ENCODE measurements around the gene ZNF785.

The ZNF785 gene

DNA sequence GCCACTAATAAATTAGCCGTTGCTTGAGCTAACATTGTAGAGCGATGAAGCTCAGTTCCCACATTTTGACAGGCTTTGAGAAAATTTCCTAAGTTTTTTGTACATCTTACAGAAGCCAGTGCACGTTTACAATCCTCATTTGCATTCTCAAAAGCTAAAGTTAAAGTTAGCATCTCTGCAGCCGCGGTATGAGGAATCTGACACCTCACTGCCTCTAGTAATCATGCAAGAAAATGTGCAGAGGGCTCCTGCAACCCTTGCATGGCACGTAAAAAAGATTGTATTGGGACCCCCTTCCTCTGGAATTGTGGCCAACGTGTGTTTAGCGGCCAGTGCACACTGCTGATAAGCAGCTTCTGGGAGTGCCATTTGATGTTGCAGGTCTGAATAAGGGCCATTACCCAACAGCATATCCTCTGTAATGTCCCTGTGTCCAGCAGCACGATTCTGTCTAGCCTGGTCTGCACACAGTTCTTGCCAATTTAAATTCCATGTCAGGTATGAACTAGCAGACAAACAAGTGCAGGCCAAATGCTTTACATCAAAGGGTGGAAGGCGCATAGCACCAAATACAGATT lies 37.0 kb upstream of the ZNF785 start:
- TF ChIP-seq, protein P1, sequence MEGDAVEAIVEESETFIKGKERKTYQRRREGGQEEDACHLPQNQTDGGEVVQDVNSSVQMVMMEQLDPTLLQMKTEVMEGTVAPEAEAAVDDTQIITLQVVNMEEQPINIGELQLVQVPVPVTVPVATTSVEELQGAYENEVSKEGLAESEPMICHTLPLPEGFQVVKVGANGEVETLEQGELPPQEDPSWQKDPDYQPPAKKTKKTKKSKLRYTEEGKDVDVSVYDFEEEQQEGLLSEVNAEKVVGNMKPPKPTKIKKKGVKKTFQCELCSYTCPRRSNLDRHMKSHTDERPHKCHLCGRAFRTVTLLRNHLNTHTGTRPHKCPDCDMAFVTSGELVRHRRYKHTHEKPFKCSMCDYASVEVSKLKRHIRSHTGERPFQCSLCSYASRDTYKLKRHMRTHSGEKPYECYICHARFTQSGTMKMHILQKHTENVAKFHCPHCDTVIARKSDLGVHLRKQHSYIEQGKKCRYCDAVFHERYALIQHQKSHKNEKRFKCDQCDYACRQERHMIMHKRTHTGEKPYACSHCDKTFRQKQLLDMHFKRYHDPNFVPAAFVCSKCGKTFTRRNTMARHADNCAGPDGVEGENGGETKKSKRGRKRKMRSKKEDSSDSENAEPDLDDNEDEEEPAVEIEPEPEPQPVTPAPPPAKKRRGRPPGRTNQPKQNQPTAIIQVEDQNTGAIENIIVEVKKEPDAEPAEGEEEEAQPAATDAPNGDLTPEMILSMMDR (conservative IDR thresholded peaks at IDR 0.05; ENCODE audit: low read depth, low read length), result no peak
- no peak overlapping the region for H3K4me3 ChIP-seq (ENCODE audit: low read length)
- DNase-seq (ENCODE audit: low read depth), result no peak

DNA sequence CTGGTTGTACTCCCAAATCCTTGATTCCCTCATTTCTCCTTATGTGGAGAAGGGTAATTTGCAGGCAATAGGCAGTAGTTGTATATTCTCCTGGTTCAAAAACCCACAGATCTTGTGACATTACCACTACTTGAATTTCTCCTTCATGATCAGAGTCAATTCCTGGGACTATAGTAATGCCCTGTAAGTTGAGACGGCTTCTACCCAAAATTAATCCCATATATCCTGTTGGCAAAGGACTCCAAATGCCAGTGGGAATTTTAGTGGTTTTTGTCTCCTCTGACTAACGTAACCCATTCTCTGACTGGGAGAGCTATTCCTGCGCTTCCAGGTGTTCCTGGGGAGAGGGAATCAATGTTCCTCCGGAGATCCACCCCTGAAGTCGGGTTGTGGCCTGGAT lies 36.3 kb upstream of the ZNF785 start:
- DNase-seq (ENCODE audit: low read depth), result no peak
- H3K4me3 ChIP-seq (ENCODE audit: low read length), result no peak overlapping the region
- TF ChIP-seq, protein P1 (conservative IDR thresholded peaks at IDR 0.05; ENCODE audit: low read depth, low read length), result no peak

DNA sequence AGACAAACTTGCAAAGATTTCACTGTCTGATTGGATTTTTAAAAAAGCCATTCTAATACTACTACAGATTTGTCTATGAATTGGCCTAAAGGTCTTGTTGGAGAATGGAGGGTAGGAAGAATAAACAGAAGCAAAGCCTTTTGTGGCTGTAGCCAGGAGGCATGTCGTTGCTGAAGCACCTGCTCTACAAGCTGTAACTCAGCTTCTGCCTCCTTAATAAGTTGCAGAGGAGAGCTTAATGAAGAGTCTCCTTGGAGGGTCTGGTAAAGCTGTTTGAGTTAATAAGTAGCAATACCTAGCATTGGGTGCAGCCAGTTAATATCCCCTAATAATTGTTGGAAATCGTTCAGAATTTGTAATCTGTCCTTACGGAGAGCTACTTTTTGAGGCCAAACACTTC lies 34.7 kb upstream of the ZNF785 start:
- no peak overlapping the region for H3K4me3 ChIP-seq (ENCODE audit: low read length)
- DNase-seq (ENCODE audit: low read depth), result no peak
- TF ChIP-seq, protein P1 (conservative IDR thresholded peaks at IDR 0.05; ENCODE audit: low read depth, low read length), result no peak

DNA sequence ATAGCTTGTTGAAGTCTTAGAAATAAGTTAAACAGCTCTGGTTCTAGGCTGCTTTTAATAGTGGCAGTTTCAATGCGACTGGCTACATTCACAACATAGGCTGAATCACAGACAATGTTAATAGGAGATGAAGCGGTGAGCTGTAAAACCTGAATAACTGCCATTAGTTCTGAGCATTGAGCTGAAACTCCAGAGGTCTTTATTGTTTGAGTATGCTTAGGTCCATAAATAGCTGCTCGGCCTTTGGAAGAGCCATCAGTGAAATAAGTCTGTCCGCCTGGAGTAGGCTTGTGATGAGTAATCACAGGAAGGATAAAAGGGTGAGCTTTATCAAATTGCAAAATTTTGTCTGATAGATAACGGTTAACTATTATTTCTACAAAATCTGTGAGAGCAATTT lies 34.1 kb upstream of the ZNF785 start:
- TF ChIP-seq, protein P1 (conservative IDR thresholded peaks at IDR 0.05; ENCODE audit: low read depth, low read length), result no peak
- DNase-seq (ENCODE audit: low read depth), result no peak
- no peak overlapping the region for H3K4me3 ChIP-seq (ENCODE audit: low read length)

DNA sequence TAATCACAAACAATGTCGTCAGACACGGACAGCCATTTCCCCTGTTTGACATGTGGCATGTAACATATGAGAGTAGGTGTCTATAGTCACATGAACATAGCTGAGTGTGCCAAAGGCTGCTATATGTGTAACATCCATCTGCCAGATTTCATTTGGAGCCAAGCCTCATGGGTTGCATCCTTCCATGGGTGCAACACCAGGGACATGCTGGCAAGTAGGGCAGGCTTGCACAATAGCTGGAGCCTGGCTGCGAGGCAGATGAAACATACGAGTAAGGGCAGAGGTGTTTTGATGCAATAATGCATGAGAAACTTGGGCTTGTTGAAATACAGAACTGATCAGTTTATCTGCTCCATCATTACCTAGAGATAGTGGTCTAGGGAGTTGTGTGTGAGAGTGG lies 33.7 kb upstream of the ZNF785 start:
- TF ChIP-seq, protein P1 (conservative IDR thresholded peaks at IDR 0.05; ENCODE audit: low read depth, low read length), result no peak
- no peak for DNase-seq (ENCODE audit: low read depth)
- H3K4me3 ChIP-seq (ENCODE audit: low read length), result no peak overlapping the region

DNA sequence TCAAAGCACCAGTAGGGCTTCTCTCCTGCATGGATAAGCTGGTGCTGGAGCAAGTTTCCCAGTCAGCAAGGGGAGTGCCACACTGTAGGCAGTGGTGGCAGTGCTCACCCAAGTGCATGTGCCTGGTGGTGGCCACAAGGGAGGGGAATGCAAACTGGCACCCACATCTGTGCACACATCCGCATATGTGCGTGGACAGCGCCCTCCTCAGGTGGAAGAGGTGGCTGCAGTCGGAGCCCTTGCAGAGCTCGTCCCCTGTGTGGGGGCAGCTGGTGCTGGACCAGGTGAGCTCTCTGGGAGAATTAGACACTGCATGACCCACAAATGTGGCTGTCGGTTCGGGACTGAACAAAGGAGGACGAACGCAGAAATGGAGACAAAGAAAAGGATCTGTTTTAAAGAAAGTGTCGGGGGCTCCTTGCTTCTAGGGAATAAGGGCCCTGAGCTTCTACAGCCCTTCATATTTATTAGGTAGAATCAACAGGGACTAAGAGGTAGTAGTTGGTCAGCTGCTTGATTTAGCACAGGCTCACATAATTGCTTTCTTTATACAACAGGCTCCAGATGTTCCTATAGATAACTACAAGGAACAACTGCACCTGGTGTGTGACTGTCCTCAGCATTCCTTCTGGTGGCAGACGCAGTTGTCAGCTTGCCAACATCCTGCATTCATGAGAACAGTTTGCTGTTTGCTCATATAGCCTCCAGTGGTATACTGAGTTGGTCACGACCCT lies 30.0 kb upstream of the ZNF785 start:
- TF ChIP-seq, protein P1 (conservative IDR thresholded peaks at IDR 0.05; ENCODE audit: low read depth, low read length), result peak; percentile 70
- no peak for DNase-seq (ENCODE audit: low read depth)
- no peak overlapping the region for H3K4me3 ChIP-seq (ENCODE audit: low read length)

Measured in retinal pigment epithelial cell (primary cell).